Esophagus squamous epithelium (tissue), 5 donors: Measurements from ENCODE around the gene ZFYVE28. TPM values are rescaled to one million over a fixed set of nuclear protein-coding genes. Genes with fewer than 3 reads are reported as not detected.
A peak's percentile ranks its signal among the peaks of the same experiment; 100 is the strongest.
"Not testable (repeated sequence)": the region's sequence is repeated elsewhere in the genome, so short reads cannot be mapped to it uniquely, and the experiment has no call there.

ENCODE experiments used
- DNase-seq: peaks from one replicate; lab custom pipeline; 2025; lab: John Stamatoyannopoulos, UW
- H3K27ac ChIP-seq, 4 donors: fragments of 200-600 bp; sonication (generic); one replicate each; pipeline ENCODE4 v1.5.1; 2016 to 2019; ENCODE audit warnings: mild to moderate bottlenecking in 1 of 4
- H3K27me3 ChIP-seq, 4 donors: fragments of 200-600 bp; sonication (generic); 1 replicate in 3 of 4; 2 replicates in 1 of 4; pipeline versions ENCODE4 v1.5.1 to v1.6.0; 2017 to 2021; ENCODE audit warnings: antibody characterized with exemption in 1 of 4
- H3K36me3 ChIP-seq, 3 donors: fragments of 200-600 bp; sonication (generic); one replicate each; pipeline ENCODE4 v1.5.1; 2016 to 2019
- H3K4me1 ChIP-seq, 3 donors: fragments of 200-600 bp; sonication (generic); one replicate each; pipeline ENCODE4 v1.5.1; 2017 to 2019
- H3K4me3 ChIP-seq, 4 donors: fragments of 200-600 bp; sonication (generic); 1 replicate in 3 of 4; 2 replicates in 1 of 4; pipeline ENCODE4 v1.5.1; 2016 to 2019; ENCODE audit warnings: mild to moderate bottlenecking in 2 of 4, moderate library complexity in 1 of 4
- H3K9me3 ChIP-seq, 3 donors: fragments of 200-600 bp; sonication (generic); one replicate each; pipeline ENCODE4 v1.5.1; 2016 to 2019
- POLR2A ChIP-seq, 4 donors: fragments of 450-650 bp; IDR thresholded peaks; one replicate each; pipeline ENCODE4 v1.6.1; 2017; ENCODE audit warnings: antibody characterized with exemption in 4 of 4, mild to moderate bottlenecking in 4 of 4, moderate library complexity in 3 of 4
- WGBS, 2 donors: methylation state at CpG; one replicate each; pipeline ENCODE4 v1.1.5; 2018; 5-methylcytosine and 5-hydroxymethylcytosine counted together
- intact Hi-C: fragments of 100-400 bp; cut with DNase I; formaldehyde crosslinking; loops from one replicate; pipeline ENCODE4 v1.15.0; 2022
- total RNA-seq, 4 donors: library from RNA; depleted of rRNA; stranded (reverse); fragments of >200 nt; gene quantifications; one replicate each; pipeline ENCODE4 v1.1.0, GENCODE V29; 2016
- TF ChIP-seq, protein P1 (sequence below), 6 experiments: fragments of 450-650 bp in 4 of 6; fragments of 200-600 bp in 2 of 6; sonication (generic) in 2 of 6; IDR thresholded peaks; one replicate each; pipeline ENCODE4 v1.5.1; 2016 to 2019; ENCODE audit warnings: antibody characterized with exemption in 6 of 6, mild to moderate bottlenecking in 4 of 6, moderate library complexity in 4 of 6
- donor health status: DM: yes; HTN: yes; CAD: no.

ZFYVE28 gene
- total RNA-seq, result 1 to 10 TPM; 5.1 to 8.5 (median 8.2) TPM

DNA sequence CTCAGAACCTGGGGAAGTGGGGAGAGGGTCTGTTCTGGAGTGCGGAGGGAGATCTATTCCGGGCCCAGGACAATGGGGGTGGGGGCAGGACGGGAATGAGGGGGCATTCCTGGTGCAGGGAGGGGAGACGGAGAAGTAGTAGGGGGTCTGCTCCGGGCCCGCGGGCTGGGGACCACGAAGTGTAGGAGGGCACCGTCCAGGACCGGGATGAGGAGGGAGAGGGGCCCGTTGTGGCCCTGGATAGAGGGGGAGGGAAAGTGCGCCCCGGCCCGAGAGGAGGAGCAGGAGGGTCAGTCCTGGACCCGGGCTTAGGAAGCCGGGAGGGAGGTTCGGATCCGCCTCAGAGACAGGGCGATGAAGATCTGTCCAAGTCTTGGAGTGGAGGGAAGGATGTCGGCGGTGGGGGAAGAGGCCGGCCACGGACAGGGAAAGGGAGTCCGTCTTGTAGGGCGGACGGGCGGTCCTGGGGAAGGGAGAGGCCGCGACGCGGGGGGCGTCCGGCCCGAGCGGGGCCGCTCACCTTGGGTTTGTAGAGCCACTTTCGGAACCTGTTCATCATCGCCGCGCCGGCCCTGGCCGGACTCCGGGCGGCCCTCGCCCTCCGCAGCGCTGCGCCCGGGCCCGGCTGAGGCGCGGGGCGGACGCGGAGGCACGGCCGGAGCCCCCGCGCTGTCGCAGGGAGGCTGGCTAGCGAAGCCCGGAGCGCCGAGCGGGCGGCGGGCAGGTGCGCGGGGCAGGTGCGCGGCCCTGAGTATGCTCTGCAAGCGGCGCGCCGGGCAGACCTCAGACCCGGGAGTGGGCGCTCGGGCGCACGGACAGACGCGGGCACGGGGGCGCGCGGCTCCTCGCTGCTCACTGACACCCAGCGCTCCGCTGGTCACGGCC lies at the start of gene ZFYVE28:
Gene ZFYVE28, minus strand, starts transcription at position 881 of the 885 bp plus-strand sequence. Its CDS starts 322 bp downstream, at position 559.
- H3K4me3 ChIP-seq, result peak within 1 kb of the TSS; percentile 46 to 90 (median 67)
- TF ChIP-seq POLR2A (IDR thresholded peaks at IDR 0.05), result peak in 2 of 4 donors; percentile 16 to 63
- TF ChIP-seq, protein P1, sequence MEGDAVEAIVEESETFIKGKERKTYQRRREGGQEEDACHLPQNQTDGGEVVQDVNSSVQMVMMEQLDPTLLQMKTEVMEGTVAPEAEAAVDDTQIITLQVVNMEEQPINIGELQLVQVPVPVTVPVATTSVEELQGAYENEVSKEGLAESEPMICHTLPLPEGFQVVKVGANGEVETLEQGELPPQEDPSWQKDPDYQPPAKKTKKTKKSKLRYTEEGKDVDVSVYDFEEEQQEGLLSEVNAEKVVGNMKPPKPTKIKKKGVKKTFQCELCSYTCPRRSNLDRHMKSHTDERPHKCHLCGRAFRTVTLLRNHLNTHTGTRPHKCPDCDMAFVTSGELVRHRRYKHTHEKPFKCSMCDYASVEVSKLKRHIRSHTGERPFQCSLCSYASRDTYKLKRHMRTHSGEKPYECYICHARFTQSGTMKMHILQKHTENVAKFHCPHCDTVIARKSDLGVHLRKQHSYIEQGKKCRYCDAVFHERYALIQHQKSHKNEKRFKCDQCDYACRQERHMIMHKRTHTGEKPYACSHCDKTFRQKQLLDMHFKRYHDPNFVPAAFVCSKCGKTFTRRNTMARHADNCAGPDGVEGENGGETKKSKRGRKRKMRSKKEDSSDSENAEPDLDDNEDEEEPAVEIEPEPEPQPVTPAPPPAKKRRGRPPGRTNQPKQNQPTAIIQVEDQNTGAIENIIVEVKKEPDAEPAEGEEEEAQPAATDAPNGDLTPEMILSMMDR (IDR thresholded peaks at IDR 0.05), result no peak
- intact Hi-C loops, result loop anchor here (10.0 kb wide), 1 partner anchor 163 kb away; no protein-coding TSS in a partner anchor
- H3K27me3 ChIP-seq, result peaks cover 0 to 70% (median 0%) of the 10 kb centered on the region in 4 donors
- H3K36me3 ChIP-seq, result no peaks in the 10 kb centered on the region
- H3K27ac ChIP-seq, result peak within 1 kb of the TSS; percentile 55 to 76 (median 69)
- no peak for DNase-seq
- WGBS, 2 donors, result 2% methylated on average over 16 of the region's 90 CpGs
- no peaks in the 10 kb centered on the region for H3K9me3 ChIP-seq
- H3K4me1 ChIP-seq, result peaks cover 32 to 56% (median 35%) of the 10 kb centered on the region in 3 donors

DNA sequence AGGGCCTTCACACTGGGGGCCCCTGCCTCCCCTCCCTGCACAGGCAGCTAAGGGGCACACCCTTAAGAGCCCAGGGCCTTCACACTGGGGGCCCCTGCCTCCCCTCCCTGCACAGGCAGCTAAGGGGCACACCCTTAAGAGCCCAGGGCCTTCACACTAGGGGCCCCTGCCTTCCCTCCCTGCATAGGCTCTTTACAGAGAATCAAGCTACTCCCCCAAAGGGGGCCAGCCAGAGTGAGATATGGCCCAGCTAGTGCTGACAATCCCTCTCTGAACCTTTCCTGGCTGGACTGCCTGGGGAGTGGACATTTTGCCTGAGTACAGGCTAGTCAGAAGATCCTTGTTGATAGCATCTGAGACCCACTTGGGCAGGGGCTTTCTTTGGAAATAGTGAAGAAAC lies 47.1 kb upstream of the ZFYVE28 start:
- Histone ChIP-seq H3K27me3 (peaks cover 0 to 17% (median 0%) of the 10 kb centered on the region in 4 donors), H3K4me1 (peaks cover 19 to 38% (median 21%) of the 10 kb centered on the region in 3 donors)
- H3K9me3 ChIP-seq, H3K36me3 ChIP-seq, intact Hi-C loops, DNase-seq, H3K27ac ChIP-seq, H3K4me3 ChIP-seq: not testable (repeated sequence)

DNA sequence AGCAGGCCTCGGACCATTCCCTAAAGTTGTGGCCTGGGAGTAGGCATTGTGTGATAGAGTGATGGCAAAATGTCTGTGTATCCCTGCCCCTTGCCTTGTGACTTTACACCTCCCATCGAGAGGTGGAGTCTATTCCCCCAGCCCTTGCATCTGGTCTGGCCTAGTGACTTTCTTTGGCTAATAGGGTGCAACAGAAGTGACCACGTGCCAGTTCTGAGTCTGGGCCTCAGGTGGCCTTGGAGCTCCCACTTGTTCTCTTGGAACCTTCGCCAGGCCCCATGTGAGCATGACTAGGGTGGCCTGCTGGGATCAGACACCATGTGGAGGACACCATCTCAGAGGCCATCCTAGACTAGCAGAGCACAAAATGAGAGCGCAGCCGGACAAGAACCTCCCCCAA lies 46.6 kb upstream of the ZFYVE28 start:
- Histone ChIP-seq H3K27ac (no peak overlapping the region), H3K36me3 (no peaks in the 10 kb centered on the region), H3K9me3 (no peaks in the 10 kb centered on the region), H3K27me3 (peaks cover 0 to 19% (median 0%) of the 10 kb centered on the region in 4 donors), H3K4me3 (no peak overlapping the region), H3K4me1 (peaks cover 16 to 33% (median 19%) of the 10 kb centered on the region in 3 donors)
- no peak for TF ChIP-seq POLR2A (IDR thresholded peaks at IDR 0.05)
- TF ChIP-seq, protein P1 (IDR thresholded peaks at IDR 0.05), result no peak
- 83% methylated on average over 3 of the region's 6 CpGs; no CpG with 5 or more reads in 1 of the 2 donors for WGBS, 2 donors
- no peak for DNase-seq
- intact Hi-C loops, result no loop called here

DNA sequence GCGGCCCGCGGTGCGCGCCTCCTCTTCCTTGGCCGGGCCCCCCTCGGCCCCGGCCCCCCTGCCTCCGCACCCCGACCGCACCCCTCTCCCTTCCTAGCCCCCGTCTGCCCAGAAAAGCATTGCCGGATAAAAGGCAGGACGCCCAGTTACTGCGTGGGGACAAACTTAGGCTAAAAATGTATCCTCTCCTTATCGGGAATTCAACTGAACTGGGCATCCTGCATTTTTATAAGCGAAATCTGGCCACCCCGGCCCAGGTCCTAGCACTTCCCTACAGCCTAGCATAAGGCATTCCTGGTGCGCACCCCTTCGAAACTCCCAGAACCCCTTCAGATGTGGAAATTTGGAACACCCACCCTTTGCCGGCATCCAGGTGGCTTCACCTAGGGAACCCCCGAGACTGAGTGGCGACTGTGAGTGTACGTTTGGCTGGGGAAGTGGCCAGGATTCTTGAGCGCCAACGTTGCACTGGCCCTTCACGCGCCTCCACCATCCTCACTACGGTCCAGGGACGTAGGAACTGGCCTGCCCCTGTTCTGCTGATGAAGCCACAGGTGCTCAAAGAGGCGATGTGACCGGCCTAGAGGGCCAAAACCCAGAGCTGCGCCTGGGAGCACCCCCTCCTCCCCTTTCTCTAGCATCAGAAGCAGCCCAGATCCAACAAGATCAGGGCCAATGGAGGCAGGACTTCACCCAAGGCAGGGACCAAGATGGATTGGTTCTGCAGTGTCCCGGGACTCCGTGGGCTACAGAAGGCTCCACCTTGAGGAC lies 44.7 kb upstream of the ZFYVE28 start:
- Histone ChIP-seq H3K4me1 (peaks cover 15 to 25% (median 18%) of the 10 kb centered on the region in 3 donors), H3K36me3 (no peaks in the 10 kb centered on the region), H3K27me3 (peaks cover 0 to 34% (median 0%) of the 10 kb centered on the region in 4 donors), H3K4me3 (peak overlapping the region; percentile 46 to 76 (median 58)), H3K9me3 (no peaks in the 10 kb centered on the region), H3K27ac (peak overlapping the region in 2 of 4 donors; percentile 66 to 70)
- TF ChIP-seq, protein P1 (IDR thresholded peaks at IDR 0.05), result no peak
- no peak for TF ChIP-seq POLR2A (IDR thresholded peaks at IDR 0.05)
- no peak for DNase-seq
- 43 to 78% methylated on average over 2 to 10 of the region's 35 CpGs for WGBS, 2 donors
- intact Hi-C loops, result no loop called here

DNA sequence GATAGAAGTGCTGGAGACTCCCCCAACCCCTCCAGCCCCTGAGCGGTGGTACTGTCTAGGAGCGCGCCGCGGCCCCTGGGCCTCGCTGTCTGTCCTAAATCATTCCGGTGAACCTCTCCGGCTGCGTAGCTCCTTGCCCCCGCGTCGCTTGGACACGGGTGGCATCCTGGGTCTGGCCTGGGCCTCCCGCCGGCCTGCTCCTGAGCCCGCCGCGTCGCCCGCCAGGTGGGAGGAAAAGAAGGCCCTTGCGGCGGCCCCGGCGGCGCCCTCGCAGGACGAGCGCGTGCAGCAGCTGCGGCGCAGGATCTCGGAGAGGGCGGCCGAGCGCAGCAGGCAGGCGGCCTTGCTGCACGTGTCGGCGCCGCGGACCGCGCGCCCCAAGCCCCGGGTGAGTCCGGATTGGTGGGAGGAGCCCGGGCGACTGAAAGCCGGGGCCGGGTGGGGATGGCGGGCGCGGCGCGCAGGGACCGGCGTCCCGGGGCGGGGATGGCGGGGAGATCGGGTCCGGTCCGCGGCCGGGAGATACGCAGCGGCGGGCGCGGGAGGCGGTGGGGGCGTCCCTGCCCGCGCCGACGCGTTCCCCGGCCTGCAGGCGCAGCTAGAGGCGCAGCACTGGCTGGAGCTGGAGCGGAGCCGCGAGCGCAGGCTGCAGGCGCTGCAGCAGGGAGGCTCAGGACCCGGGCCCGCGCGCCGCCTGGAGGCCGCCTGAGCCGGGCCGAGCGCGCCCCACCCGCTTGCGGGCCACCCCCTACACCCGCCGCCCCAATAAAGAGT lies 44.0 kb upstream of the ZFYVE28 start:
- Histone ChIP-seq H3K9me3 (no peaks in the 10 kb centered on the region), H3K4me1 (peaks cover 9 to 18% (median 12%) of the 10 kb centered on the region in 3 donors), H3K27ac (peak overlapping the region in 3 of 4 donors; percentile 39 to 70 (median 66)), H3K27me3 (peaks cover 0 to 39% (median 0%) of the 10 kb centered on the region in 4 donors), H3K4me3 (peak overlapping the region; percentile 46 to 76 (median 58)), H3K36me3 (no peaks in the 10 kb centered on the region)
- no peak for TF ChIP-seq POLR2A (IDR thresholded peaks at IDR 0.05)
- TF ChIP-seq, protein P1 (IDR thresholded peaks at IDR 0.05), result peak in 5 of 6 experiments; percentile 37 to 53 (median 46)
- intact Hi-C loops, result no loop called here
- no peak for DNase-seq
- WGBS, 2 donors, result 31 to 51% methylated on average over 9 to 11 of the region's 99 CpGs
